Endothelial cell of umbilical vein (primary cell): ENCODE data around the gene SPACA9. TPM values are rescaled to one million over a fixed set of nuclear protein-coding genes. Genes with fewer than 3 reads are reported as not detected.

Experiments used
- BruUV-seq: library from RNA; stranded (reverse); fragments of 400-500 nt; replicated peaks from 2 replicates; lab custom pipeline; 2021; lab: Mats Ljungman, UMichigan
- CTCF ChIA-PET: fragments of 300-600, 350-600 bp; sonication (Branson Sonifier 250); formaldehyde crosslinking; loops from one replicate; lab custom pipeline; 2021; ENCODE audit warnings: antibody characterized with exemption, inconsistent platforms; lab: Charles Lee
- POLR2A ChIA-PET: fragments of 300-600, 350-600 bp; sonication (Branson Sonifier 250); formaldehyde crosslinking; loops from one replicate; lab custom pipeline; 2021; ENCODE audit warnings: antibody characterized with exemption, inconsistent platforms; lab: Charles Lee
- DNase-seq: peaks from one replicate; pipeline ENCODE4 v3.0.0-alpha.2; 2011; ENCODE audit warnings: low read depth, low spot score
- FAIRE-seq: peaks from 2 replicates; lab custom pipeline; 2011; peaks lifted over from hg19 to GRCh38; lab: Jason Lieb, UNC
- H2AFZ ChIP-seq: 2 replicates; pipeline ENCODE4 v1.6.0; 2012; ENCODE audit warnings: low read depth, low read length, control low read depth, inconsistent platforms
- H3K27ac ChIP-seq: 2 replicates; pipeline ENCODE4 v1.5.1; 2011; ENCODE audit warnings: low read depth, mild to moderate bottlenecking, control low read depth, low read length, moderate library complexity; ENCODE audit not compliant: insufficient read depth
- H3K27me3 ChIP-seq, 2 experiments: 2 replicates each; pipeline versions ENCODE4 v1.6.0 to v1.6.1; 2011; ENCODE audit warnings: low read length in 2 of 2, mixed read lengths in 1 of 2; ENCODE audit not compliant: control insufficient read depth in 2 of 2, insufficient read depth in 2 of 2
- H3K36me3 ChIP-seq, 2 experiments: 2 replicates in 1 of 2; 3 replicates in 1 of 2; pipeline ENCODE4 v1.5.1; 2011; ENCODE audit warnings: low read length in 2 of 2, mild to moderate bottlenecking in 1 of 2, moderate library complexity in 1 of 2; ENCODE audit not compliant: control insufficient read depth in 2 of 2, insufficient read depth in 2 of 2; ENCODE audit errors: extremely low read depth in 1 of 2
- H3K4me1 ChIP-seq: 3 replicates; pipeline ENCODE4 v1.5.1; 2011; ENCODE audit warnings: mild to moderate bottlenecking, low read length; ENCODE audit not compliant: control insufficient read depth, insufficient read depth; ENCODE audit errors: extremely low read depth
- H3K4me2 ChIP-seq: 2 replicates; pipeline ENCODE4 v1.6.1; 2011; ENCODE audit warnings: low read length, control low read depth, mixed read lengths; ENCODE audit not compliant: insufficient read depth
- H3K4me3 ChIP-seq, 3 experiments: fragments of 200-600 bp in 1 of 3; sonication (generic), shearing (Covaris generic) in 1 of 3; replicated peaks in 1 of 3; 2 replicates each; pipeline ENCODE4 v1.5.1; 2011 to 2016; ENCODE audit warnings: control low read depth in 3 of 3, low read length in 3 of 3, mild to moderate bottlenecking in 2 of 3, inconsistent platforms in 1 of 3, low read depth in 1 of 3, moderate library complexity in 1 of 3; ENCODE audit not compliant: insufficient read depth in 1 of 3
- H3K79me2 ChIP-seq: 2 replicates; pipeline ENCODE4 v1.6.0; 2012; ENCODE audit warnings: low read length, inconsistent platforms; ENCODE audit not compliant: control insufficient read depth, insufficient read depth
- H3K9ac ChIP-seq: replicated peaks from 2 replicates; pipeline ENCODE3; 2011; ENCODE audit warnings: low read length, control low read depth; ENCODE audit not compliant: insufficient read depth; ENCODE audit errors: extremely low read depth
- H3K9me1 ChIP-seq: replicated peaks from 3 replicates; pipeline ENCODE4 v1.6.0; 2011; ENCODE audit warnings: mild to moderate bottlenecking, low read length; ENCODE audit not compliant: control insufficient read depth, insufficient read depth; ENCODE audit errors: extremely low read depth
- H3K9me3 ChIP-seq: replicated peaks from 2 replicates; pipeline ENCODE4 v1.5.1; 2012; ENCODE audit warnings: low read length, inconsistent platforms; ENCODE audit not compliant: control insufficient read depth, insufficient read depth
- H4K20me1 ChIP-seq: replicated peaks from 2 replicates; pipeline ENCODE3; 2011; ENCODE audit warnings: mild to moderate bottlenecking, low read length; ENCODE audit not compliant: control insufficient read depth, insufficient read depth; ENCODE audit errors: extremely low read depth
- GATA2 ChIP-seq: IDR thresholded peaks from 2 replicates; pipeline ENCODE4 v1.7.0; 2011; ENCODE audit warnings: low read depth, mild to moderate bottlenecking, moderate library complexity, mixed read lengths, low read length; ENCODE audit not compliant: insufficient read length, insufficient read depth
- MYC ChIP-seq: IDR thresholded peaks from one replicate; pipeline ENCODE4 v1.6.1; 2011; ENCODE audit warnings: mild to moderate bottlenecking, low read depth, low read length
- POLR2A ChIP-seq: IDR thresholded peaks from 2 replicates; pipeline ENCODE4 v1.6.1; 2012; ENCODE audit warnings: low read depth, mild to moderate bottlenecking, control low read depth, low read length
- POLR2AphosphoS5 ChIP-seq: IDR thresholded peaks from 2 replicates; pipeline ENCODE4 v1.6.1; 2012; ENCODE audit warnings: low read depth, mild to moderate bottlenecking, control low read depth, low read length, moderate library complexity; ENCODE audit not compliant: insufficient read depth
- dilution Hi-C: fragments of 300-500 bp; cut with MboI; formaldehyde crosslinking; loops from one replicate; pipeline ENCODE4 v1.15.0; 2019; ENCODE audit warnings: low sequenced_read_pairs; ENCODE audit not compliant: extremely low pct_ligation_motif_present
- intact Hi-C: fragments of 100-400 bp; cut with micrococcal nuclease; formaldehyde crosslinking; loops from one replicate; pipeline ENCODE4 v1.10.0; 2022
- polyA plus RNA-seq, 4 experiments: library from polyadenylated mRNA; depleted of rRNA in 3 of 4; stranded (reverse) in 3 of 4; unstranded in 1 of 4; fragments of >200 nt; gene quantifications; 2 replicates each; pipeline versions ENCODE4 v1.2.1 to v1.2.3, GENCODE V29; 2011 to 2012; ENCODE audit warnings: missing spikeins in 1 of 4
- total RNA-seq: library from RNA; stranded (reverse); gene quantifications from 2 replicates; pipeline ENCODE4 v1.2.3, GENCODE V29; 2021
- TF ChIP-seq, protein P1 (sequence below), 2 donors: IDR thresholded peaks; 1 replicate in 1 of 2; 2 replicates in 1 of 2; pipeline ENCODE4 v1.5.1; 2011; ENCODE audit warnings: low read length in 2 of 2, mild to moderate bottlenecking in 2 of 2, moderate library complexity in 2 of 2, control low read depth in 1 of 2, inconsistent platforms in 1 of 2, low read depth in 1 of 2; ENCODE audit not compliant: insufficient read depth in 1 of 2; ENCODE audit errors: extremely low read depth in 1 of 2

Gene SPACA9
- total and polyA plus RNA-seq, 2 donors (not counting 3 experiments of a cell fraction or from before 2014, with no cell fraction given): 2.6 to 3.6 TPM

DNA sequence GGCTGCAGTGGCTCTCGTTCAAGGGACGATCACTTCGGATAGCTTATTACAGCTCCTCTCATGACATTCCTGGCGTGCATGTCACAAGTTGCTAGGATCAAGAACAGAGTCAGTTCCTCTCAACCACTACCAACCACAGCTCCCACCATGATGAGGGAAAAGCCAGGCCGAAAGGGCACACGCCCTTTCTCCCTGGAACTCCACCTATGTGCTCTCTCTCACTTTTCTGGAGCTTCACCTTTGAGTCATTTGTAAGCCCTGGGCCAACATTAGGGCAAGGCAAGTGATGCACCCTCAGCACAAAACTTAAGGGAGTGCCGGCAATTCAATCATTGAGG, 1.6 kb downstream of the SPACA9 start:
- no peaks in the 10 kb centered on the region for H3K9me1 ChIP-seq
- H4K20me1 ChIP-seq: no peaks in the 10 kb centered on the region
- FAIRE-seq (no peak), DNase-seq (no peak)
- ChIA-PET CTCF (interaction anchor here (2.3 kb wide), 1 partner anchor 22 kb away, joined by 12 read pairs; no protein-coding TSS in a partner anchor), POLR2A (no interaction called here)
- intact Hi-C loops: no loop called here
- no peaks in the 10 kb centered on the region for H3K79me2 ChIP-seq
- BruUV-seq: no TSS peak
- dilution Hi-C loops: no loop called here
- peaks cover 0 to 3% of the 10 kb centered on the region in 2 experiments for H3K27me3 ChIP-seq
- H3K27ac ChIP-seq: no peak overlapping the region
- peaks cover 2% of the 10 kb centered on the region for H3K4me1 ChIP-seq
- H3K9me3 ChIP-seq: no peaks in the 10 kb centered on the region
- H2AFZ ChIP-seq: no peak overlapping the region
- no peak overlapping the region for H3K4me3 ChIP-seq
- TF ChIP-seq, protein P1, sequence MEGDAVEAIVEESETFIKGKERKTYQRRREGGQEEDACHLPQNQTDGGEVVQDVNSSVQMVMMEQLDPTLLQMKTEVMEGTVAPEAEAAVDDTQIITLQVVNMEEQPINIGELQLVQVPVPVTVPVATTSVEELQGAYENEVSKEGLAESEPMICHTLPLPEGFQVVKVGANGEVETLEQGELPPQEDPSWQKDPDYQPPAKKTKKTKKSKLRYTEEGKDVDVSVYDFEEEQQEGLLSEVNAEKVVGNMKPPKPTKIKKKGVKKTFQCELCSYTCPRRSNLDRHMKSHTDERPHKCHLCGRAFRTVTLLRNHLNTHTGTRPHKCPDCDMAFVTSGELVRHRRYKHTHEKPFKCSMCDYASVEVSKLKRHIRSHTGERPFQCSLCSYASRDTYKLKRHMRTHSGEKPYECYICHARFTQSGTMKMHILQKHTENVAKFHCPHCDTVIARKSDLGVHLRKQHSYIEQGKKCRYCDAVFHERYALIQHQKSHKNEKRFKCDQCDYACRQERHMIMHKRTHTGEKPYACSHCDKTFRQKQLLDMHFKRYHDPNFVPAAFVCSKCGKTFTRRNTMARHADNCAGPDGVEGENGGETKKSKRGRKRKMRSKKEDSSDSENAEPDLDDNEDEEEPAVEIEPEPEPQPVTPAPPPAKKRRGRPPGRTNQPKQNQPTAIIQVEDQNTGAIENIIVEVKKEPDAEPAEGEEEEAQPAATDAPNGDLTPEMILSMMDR (IDR thresholded peaks at IDR 0.05; ENCODE audit: extremely low read depth in 1 of 2, insufficient read depth in 1 of 2, low read depth in 1 of 2, low read length in 2 of 2): no peak
- TF ChIP-seq POLR2AphosphoS5: no peak
- no peak for TF ChIP-seq POLR2A
- TF ChIP-seq MYC: no peak
- TF ChIP-seq GATA2: no peak
- no peaks in the 10 kb centered on the region for H3K36me3 ChIP-seq
- no peak overlapping the region for H3K4me2 ChIP-seq
- no peak overlapping the region for H3K9ac ChIP-seq

DNA sequence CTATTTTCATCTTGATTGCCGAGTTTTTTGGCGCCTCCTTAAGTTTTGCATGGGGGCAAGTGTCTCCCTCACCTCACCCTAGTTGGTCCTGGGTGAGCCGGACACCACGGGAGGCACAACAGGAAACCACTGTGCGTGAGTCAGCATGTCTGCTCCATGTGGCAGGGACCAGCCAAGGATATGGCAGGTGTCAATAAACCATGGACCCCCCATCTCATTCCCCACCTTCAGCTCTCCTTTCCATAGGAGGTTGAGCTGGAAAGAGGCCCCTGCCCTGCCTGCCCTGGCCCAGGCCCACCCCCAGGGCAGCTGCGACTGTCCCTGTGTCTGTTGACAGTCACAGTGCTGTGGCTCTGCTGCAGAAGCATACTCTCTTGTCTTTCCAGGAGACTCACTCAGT, 3.1 kb downstream of the SPACA9 start:
- Histone ChIP-seq H3K36me3 (no peaks in the 10 kb centered on the region), H3K9me1 (no peaks in the 10 kb centered on the region), H2AFZ (no peak overlapping the region), H4K20me1 (no peaks in the 10 kb centered on the region), H3K79me2 (no peaks in the 10 kb centered on the region), H3K27ac (no peak overlapping the region), H3K27me3 (no peaks in the 10 kb centered on the region), H3K9ac (no peak overlapping the region), H3K4me2 (no peak overlapping the region), H3K9me3 (no peaks in the 10 kb centered on the region), H3K4me1 (peaks cover 2% of the 10 kb centered on the region), H3K4me3 (no peak overlapping the region)
- no TSS peak for BruUV-seq
- intact Hi-C loops: no loop called here
- TF ChIP-seq, protein P1 (IDR thresholded peaks at IDR 0.05; ENCODE audit: extremely low read depth in 1 of 2, insufficient read depth in 1 of 2, low read depth in 1 of 2, low read length in 2 of 2): no peak
- FAIRE-seq (no peak), DNase-seq (no peak)
- ChIA-PET POLR2A (no interaction called here), CTCF (no interaction called here)
- dilution Hi-C loops: no loop called here
